ENCODE measurements around the gene GOLGA1.
"Not testable (repeated sequence)": the region's sequence is repeated elsewhere in the genome, so short reads cannot be mapped to it uniquely, and the experiment has no call there.

Gene GOLGA1

GRCh38 chr9:124854161-124854560, 86.7 kb downstream of the GOLGA1 start:
- Histone ChIP-seq H3K4me3 (ENCODE audit: low read depth in 1 of 5, low read length in 5 of 5) (no peak overlapping the region), H3K9ac (ENCODE audit: low read length in 5 of 5) (no peak overlapping the region), H3K4me1 (ENCODE audit: control insufficient read depth in 5 of 5, insufficient read depth in 5 of 5, low read length in 5 of 5) (peaks cover 5 to 37% (median 28%) of the 10 kb centered on the region in 5 donors), H3K9me3 (ENCODE audit: control insufficient read depth in 5 of 5, low read length in 5 of 5) (no peaks in the 10 kb centered on the region), H3K27me3 (ENCODE audit: control insufficient read depth in 5 of 5, insufficient read depth in 4 of 5, low read length in 5 of 5) (no peaks in the 10 kb centered on the region), H3K36me3 (ENCODE audit: control insufficient read depth in 5 of 5, insufficient read depth in 5 of 5, low read length in 5 of 5) (peaks cover 0 to 34% (median 26%) of the 10 kb centered on the region in 5 donors), H3K27ac (ENCODE audit: low read depth, low read length) (no peak overlapping the region)

GRCh38 chr9:124853605-124854143, 87.2 kb downstream of the GOLGA1 start:
- Histone ChIP-seq H3K27ac (ENCODE audit: low read depth, low read length) (no peak overlapping the region), H3K9ac (ENCODE audit: low read length in 5 of 5) (peak overlapping the region in 3 of 5 donors; percentile 14 to 68 (median 36)), H3K4me1 (ENCODE audit: control insufficient read depth in 5 of 5, insufficient read depth in 5 of 5, low read length in 5 of 5) (peaks cover 5 to 32% (median 23%) of the 10 kb centered on the region in 5 donors), H3K4me3 (ENCODE audit: low read depth in 1 of 5, low read length in 5 of 5) (peak overlapping the region in 3 of 5 donors; percentile 52 to 63 (median 60)), H3K9me3 (ENCODE audit: control insufficient read depth in 5 of 5, low read length in 5 of 5) (no peaks in the 10 kb centered on the region), H3K36me3 (ENCODE audit: control insufficient read depth in 5 of 5, insufficient read depth in 5 of 5, low read length in 5 of 5) (peaks cover 0 to 29% (median 21%) of the 10 kb centered on the region in 5 donors), H3K27me3 (ENCODE audit: control insufficient read depth in 5 of 5, insufficient read depth in 4 of 5, low read length in 5 of 5) (peaks cover 0 to 2% (median 0%) of the 10 kb centered on the region in 5 donors)

- Histone ChIP-seq H3K4me3 (ENCODE audit: low read depth in 1 of 5, low read length in 5 of 5) (peak within 1 kb of the TSS; percentile 48 to 63 (median 52)), H3K36me3 (ENCODE audit: control insufficient read depth in 5 of 5, insufficient read depth in 5 of 5, low read length in 5 of 5) (peaks cover 0 to 22% (median 14%) of the 10 kb centered on the region in 5 donors), H3K4me1 (ENCODE audit: control insufficient read depth in 5 of 5, insufficient read depth in 5 of 5, low read length in 5 of 5) (peaks cover 5 to 32% (median 22%) of the 10 kb centered on the region in 5 donors), H3K27ac (ENCODE audit: low read depth, low read length) (no peak within 1 kb of the TSS), H3K27me3 (ENCODE audit: control insufficient read depth in 5 of 5, insufficient read depth in 4 of 5, low read length in 5 of 5) (peaks cover 0 to 4% (median 0%) of the 10 kb centered on the region in 5 donors), H3K9me3 (ENCODE audit: control insufficient read depth in 5 of 5, low read length in 5 of 5) (no peaks in the 10 kb centered on the region), H3K9ac (ENCODE audit: low read length in 5 of 5) (peak within 1 kb of the TSS in 4 of 5 donors; percentile 36 to 70 (median 55))
These were observed 87.9 kb downstream of the GOLGA1 start, which contains the start of gene WDR38 for GRCh38 chr9:124852829-124853531. Gene WDR38, plus strand, starts transcription at chr9:124853460. Its CDS starts 72 bp downstream, at chr9:124853532.

- peak overlapping the region; percentile 48 to 63 (median 52) for H3K4me3 ChIP-seq (ENCODE audit: low read depth in 1 of 5, low read length in 5 of 5)
- H3K9ac ChIP-seq (ENCODE audit: low read length in 5 of 5) = peak overlapping the region in 4 of 5 donors; percentile 1 to 70 (median 39)
- H3K27ac ChIP-seq (ENCODE audit: low read depth, low read length) = no peak overlapping the region
- no peaks in the 10 kb centered on the region for H3K9me3 ChIP-seq (ENCODE audit: control insufficient read depth in 5 of 5, low read length in 5 of 5)
- peaks cover 0 to 15% (median 7%) of the 10 kb centered on the region in 5 donors for H3K36me3 ChIP-seq (ENCODE audit: control insufficient read depth in 5 of 5, insufficient read depth in 5 of 5, low read length in 5 of 5)
- H3K4me1 ChIP-seq (ENCODE audit: control insufficient read depth in 5 of 5, insufficient read depth in 5 of 5, low read length in 5 of 5) = peaks cover 5 to 32% (median 22%) of the 10 kb centered on the region in 5 donors
- peaks cover 0 to 4% (median 0%) of the 10 kb centered on the region in 5 donors for H3K27me3 ChIP-seq (ENCODE audit: control insufficient read depth in 5 of 5, insufficient read depth in 4 of 5, low read length in 5 of 5)
These were observed 88.6 kb downstream of the GOLGA1 start for GRCh38 chr9:124852121-124852828.

DNA sequence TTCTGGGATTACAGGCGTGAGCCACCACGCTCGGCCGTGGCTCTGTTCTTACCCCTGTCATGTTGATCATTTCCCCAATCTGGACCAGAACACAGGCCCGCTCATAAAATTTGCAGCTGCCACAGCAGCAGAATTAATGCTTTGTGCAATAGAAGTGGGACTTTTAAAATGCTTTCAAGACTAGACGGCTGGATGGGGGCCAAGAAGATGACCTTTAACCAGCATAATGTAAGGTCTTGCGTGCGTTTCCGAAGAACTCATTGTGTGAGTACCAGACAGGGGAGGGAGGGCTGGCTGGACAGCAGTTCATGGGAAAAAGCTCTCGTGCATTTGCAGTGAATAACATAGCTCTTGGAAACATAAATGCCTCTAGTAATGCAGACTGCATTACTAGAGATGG, 91.1 kb downstream of the GOLGA1 start:
- no peak overlapping the region for H3K4me3 ChIP-seq (ENCODE audit: low read depth in 1 of 5, low read length in 5 of 5)
- peaks cover 5 to 32% (median 22%) of the 10 kb centered on the region in 5 donors for H3K4me1 ChIP-seq (ENCODE audit: control insufficient read depth in 5 of 5, insufficient read depth in 5 of 5, low read length in 5 of 5)
- no peaks in the 10 kb centered on the region for H3K9me3 ChIP-seq (ENCODE audit: control insufficient read depth in 5 of 5, low read length in 5 of 5)
- H3K9ac ChIP-seq (ENCODE audit: low read length in 5 of 5) = no peak overlapping the region
- H3K27ac ChIP-seq (ENCODE audit: low read depth, low read length) = no peak overlapping the region
- H3K27me3 ChIP-seq (ENCODE audit: control insufficient read depth in 5 of 5, insufficient read depth in 4 of 5, low read length in 5 of 5) = peaks cover 0 to 4% (median 0%) of the 10 kb centered on the region in 5 donors
- H3K36me3 ChIP-seq (ENCODE audit: control insufficient read depth in 5 of 5, insufficient read depth in 5 of 5, low read length in 5 of 5) = no peaks in the 10 kb centered on the region

GRCh38 chr9:124846969-124847368, 93.9 kb downstream of the GOLGA1 start:
- Histone ChIP-seq H3K36me3 (ENCODE audit: control insufficient read depth in 5 of 5, insufficient read depth in 5 of 5, low read length in 5 of 5) (no peaks in the 10 kb centered on the region), H3K4me3 (ENCODE audit: low read depth in 1 of 5, low read length in 5 of 5) (no peak overlapping the region), H3K9me3 (ENCODE audit: control insufficient read depth in 5 of 5, low read length in 5 of 5) (no peaks in the 10 kb centered on the region), H3K9ac (ENCODE audit: low read length in 5 of 5) (no peak overlapping the region), H3K27me3 (ENCODE audit: control insufficient read depth in 5 of 5, insufficient read depth in 4 of 5, low read length in 5 of 5) (peaks cover 0 to 4% (median 0%) of the 10 kb centered on the region in 5 donors), H3K27ac (ENCODE audit: low read depth, low read length) (no peak overlapping the region), H3K4me1 (ENCODE audit: control insufficient read depth in 5 of 5, insufficient read depth in 5 of 5, low read length in 5 of 5) (peaks cover 0 to 16% (median 7%) of the 10 kb centered on the region in 5 donors)

- peaks cover 0 to 14% (median 7%) of the 10 kb centered on the region in 5 donors for H3K4me1 ChIP-seq (ENCODE audit: control insufficient read depth in 5 of 5, insufficient read depth in 5 of 5, low read length in 5 of 5)
- H3K27me3 ChIP-seq (ENCODE audit: control insufficient read depth in 5 of 5, insufficient read depth in 4 of 5, low read length in 5 of 5); H3K36me3 ChIP-seq (ENCODE audit: control insufficient read depth in 5 of 5, insufficient read depth in 5 of 5, low read length in 5 of 5); H3K9ac ChIP-seq (ENCODE audit: low read length in 5 of 5); H3K27ac ChIP-seq (ENCODE audit: low read depth, low read length); H3K4me3 ChIP-seq (ENCODE audit: low read depth in 1 of 5, low read length in 5 of 5); H3K9me3 ChIP-seq (ENCODE audit: control insufficient read depth in 5 of 5, low read length in 5 of 5): not testable (repeated sequence)
These were observed 94.4 kb downstream of the GOLGA1 start for GRCh38 chr9:124846467-124846866.

DNA sequence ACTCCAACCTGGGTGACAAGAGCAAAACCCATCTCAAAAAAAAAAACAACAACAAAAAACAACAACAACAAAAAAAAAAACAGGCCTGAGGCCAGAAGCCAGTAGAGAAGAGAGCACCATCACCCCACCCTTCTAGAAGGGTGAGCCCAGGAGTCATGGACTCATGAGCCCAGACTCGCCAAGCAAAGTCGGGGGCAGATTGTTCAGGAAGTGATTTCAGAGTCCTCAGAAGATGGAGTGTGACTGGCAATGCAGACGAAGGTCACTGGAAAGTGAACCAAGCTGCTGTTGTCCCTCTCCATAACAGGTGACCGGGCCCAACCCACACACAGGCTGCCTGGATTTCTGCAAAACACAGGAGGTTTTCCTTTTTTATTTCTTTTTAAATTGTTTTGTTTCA, 96.6 kb downstream of the GOLGA1 start:
- Histone ChIP-seq H3K27ac (ENCODE audit: low read depth, low read length) (no peak overlapping the region), H3K4me3 (ENCODE audit: low read depth in 1 of 5, low read length in 5 of 5) (no peak overlapping the region), H3K9ac (ENCODE audit: low read length in 5 of 5) (no peak overlapping the region), H3K27me3 (ENCODE audit: control insufficient read depth in 5 of 5, insufficient read depth in 4 of 5, low read length in 5 of 5) (peaks cover 0 to 4% (median 0%) of the 10 kb centered on the region in 5 donors), H3K36me3 (ENCODE audit: control insufficient read depth in 5 of 5, insufficient read depth in 5 of 5, low read length in 5 of 5) (no peaks in the 10 kb centered on the region), H3K9me3 (ENCODE audit: control insufficient read depth in 5 of 5, low read length in 5 of 5) (no peaks in the 10 kb centered on the region), H3K4me1 (ENCODE audit: control insufficient read depth in 5 of 5, insufficient read depth in 5 of 5, low read length in 5 of 5) (peaks cover 0 to 5% (median 0%) of the 10 kb centered on the region in 5 donors)

GRCh38 chr9:124843456-124844034, 97.3 kb downstream of the GOLGA1 start:
- Histone ChIP-seq H3K9me3 (ENCODE audit: control insufficient read depth in 5 of 5, low read length in 5 of 5) (no peaks in the 10 kb centered on the region), H3K4me1 (ENCODE audit: control insufficient read depth in 5 of 5, insufficient read depth in 5 of 5, low read length in 5 of 5) (peaks cover 0 to 5% (median 0%) of the 10 kb centered on the region in 5 donors), H3K9ac (ENCODE audit: low read length in 5 of 5) (no peak overlapping the region), H3K4me3 (ENCODE audit: low read depth in 1 of 5, low read length in 5 of 5) (no peak overlapping the region), H3K27ac (ENCODE audit: low read depth, low read length) (no peak overlapping the region), H3K36me3 (ENCODE audit: control insufficient read depth in 5 of 5, insufficient read depth in 5 of 5, low read length in 5 of 5) (no peaks in the 10 kb centered on the region), H3K27me3 (ENCODE audit: control insufficient read depth in 5 of 5, insufficient read depth in 4 of 5, low read length in 5 of 5) (peaks cover 0 to under 1% (median 0%) of the 10 kb centered on the region in 5 donors)
